GM23338 (cell line): Measurements from ENCODE around the gene METRN.

ENCODE experiments used
- EZH2 ChIP-seq: fragments of 200-600 bp; sonication (generic); IDR thresholded peaks from one replicate; pipeline ENCODE4 v1.8.0; 2017; ENCODE audit warnings: antibody characterized with exemption, mild to moderate bottlenecking, low read depth; ENCODE audit not compliant: unreplicated experiment
- EZH2phosphoT487 ChIP-seq: fragments of 200-600 bp; sonication (generic); IDR thresholded peaks from one replicate; pipeline ENCODE4 v1.8.1; 2018; ENCODE audit warnings: antibody characterized with exemption; ENCODE audit not compliant: unreplicated experiment
- POLR2AphosphoS5 ChIP-seq: IDR thresholded peaks from 2 replicates; pipeline ENCODE4 v1.6.1; 2016; ENCODE audit warnings: antibody characterized with exemption, low read depth
- ZNF331 ChIP-seq: fragments of 250-450 bp; sonication (Bioruptor Pico); IDR thresholded peaks from 2 replicates; pipeline ENCODE4 v1.5.0; 2020; ENCODE audit warnings: low read depth, mild to moderate bottlenecking, moderate library complexity
- ZNF462 ChIP-seq: fragments of 250-450 bp; sonication (Bioruptor Pico); IDR thresholded peaks from 2 replicates; pipeline ENCODE4 v1.5.0; 2020; ENCODE audit warnings: mild to moderate bottlenecking, moderate library complexity
- TF ChIP-seq, protein P1 (sequence below), 2 experiments: fragments of 200-600 bp in 1 of 2; sonication (generic) in 1 of 2; conservative IDR thresholded peaks; 2 replicates each; pipeline versions ENCODE4 v1.5.1 to v1.6.1; 2016 to 2017; ENCODE audit warnings: antibody characterized with exemption in 2 of 2, low read depth in 2 of 2, mild to moderate bottlenecking in 2 of 2, moderate library complexity in 1 of 2

- no peak for TF ChIP-seq EZH2phosphoT487
- TF ChIP-seq, protein P1, sequence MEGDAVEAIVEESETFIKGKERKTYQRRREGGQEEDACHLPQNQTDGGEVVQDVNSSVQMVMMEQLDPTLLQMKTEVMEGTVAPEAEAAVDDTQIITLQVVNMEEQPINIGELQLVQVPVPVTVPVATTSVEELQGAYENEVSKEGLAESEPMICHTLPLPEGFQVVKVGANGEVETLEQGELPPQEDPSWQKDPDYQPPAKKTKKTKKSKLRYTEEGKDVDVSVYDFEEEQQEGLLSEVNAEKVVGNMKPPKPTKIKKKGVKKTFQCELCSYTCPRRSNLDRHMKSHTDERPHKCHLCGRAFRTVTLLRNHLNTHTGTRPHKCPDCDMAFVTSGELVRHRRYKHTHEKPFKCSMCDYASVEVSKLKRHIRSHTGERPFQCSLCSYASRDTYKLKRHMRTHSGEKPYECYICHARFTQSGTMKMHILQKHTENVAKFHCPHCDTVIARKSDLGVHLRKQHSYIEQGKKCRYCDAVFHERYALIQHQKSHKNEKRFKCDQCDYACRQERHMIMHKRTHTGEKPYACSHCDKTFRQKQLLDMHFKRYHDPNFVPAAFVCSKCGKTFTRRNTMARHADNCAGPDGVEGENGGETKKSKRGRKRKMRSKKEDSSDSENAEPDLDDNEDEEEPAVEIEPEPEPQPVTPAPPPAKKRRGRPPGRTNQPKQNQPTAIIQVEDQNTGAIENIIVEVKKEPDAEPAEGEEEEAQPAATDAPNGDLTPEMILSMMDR (conservative IDR thresholded peaks at IDR 0.05; ENCODE audit: low read depth in 2 of 2), result peak; percentile 62 to 73
- TF ChIP-seq POLR2AphosphoS5, result no peak
- TF ChIP-seq EZH2, result no peak
- no peak for TF ChIP-seq ZNF331 (CRISPR knock-in tag)
- no peak for TF ChIP-seq ZNF462 (CRISPR knock-in tag)
Measured at GRCh38 chr16:745739-746138, 30.8 kb downstream of the METRN start.
